ENCODE data around the gene CHML. TPM values are rescaled to one million over a fixed set of nuclear protein-coding genes. Genes with fewer than 3 reads are reported as not detected.

The CHML gene
- total and polyA plus RNA-seq, 10 donors: 2.2 to 14.2 (median 10.6) TPM

DNA sequence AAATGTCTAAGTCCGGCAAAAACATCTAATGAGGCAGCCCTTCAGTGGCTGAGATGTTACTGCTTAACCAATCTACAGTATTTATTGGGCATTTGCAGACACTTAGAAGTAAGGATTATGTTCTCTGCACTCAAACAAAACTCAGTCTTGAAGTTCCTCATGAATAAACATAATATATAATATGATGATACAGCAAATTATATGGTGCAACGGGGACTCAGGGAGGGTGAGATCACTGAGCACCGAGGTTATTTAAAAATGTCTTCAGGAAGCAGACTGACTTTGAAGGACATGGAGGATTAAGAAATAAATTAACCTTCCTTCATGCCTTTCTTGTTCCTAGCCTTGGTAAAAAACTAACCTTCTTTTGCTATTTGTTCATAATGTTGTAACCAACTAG is 39.8 kb upstream of the CHML start:
- intact Hi-C loops (cut with DNase I; ENCODE audit: low total_unique reads): no loop called here
- Histone ChIP-seq H3K9me3 (no peaks in the 10 kb centered on the region), H3K27me3 (replicated peaks in 1 of 7) (no peaks in the 10 kb centered on the region), H3K4me3 (no peak overlapping the region), H3K36me3 (no peaks in the 10 kb centered on the region), H3K4me1 (no peaks in the 10 kb centered on the region), H3K27ac (no peak overlapping the region)
- WGBS, 5 donors: 53 to 77% (median 73%) methylated on average over 3 of the region's 3 CpGs
- no peak for DNase-seq
- TF ChIP-seq, protein P1, sequence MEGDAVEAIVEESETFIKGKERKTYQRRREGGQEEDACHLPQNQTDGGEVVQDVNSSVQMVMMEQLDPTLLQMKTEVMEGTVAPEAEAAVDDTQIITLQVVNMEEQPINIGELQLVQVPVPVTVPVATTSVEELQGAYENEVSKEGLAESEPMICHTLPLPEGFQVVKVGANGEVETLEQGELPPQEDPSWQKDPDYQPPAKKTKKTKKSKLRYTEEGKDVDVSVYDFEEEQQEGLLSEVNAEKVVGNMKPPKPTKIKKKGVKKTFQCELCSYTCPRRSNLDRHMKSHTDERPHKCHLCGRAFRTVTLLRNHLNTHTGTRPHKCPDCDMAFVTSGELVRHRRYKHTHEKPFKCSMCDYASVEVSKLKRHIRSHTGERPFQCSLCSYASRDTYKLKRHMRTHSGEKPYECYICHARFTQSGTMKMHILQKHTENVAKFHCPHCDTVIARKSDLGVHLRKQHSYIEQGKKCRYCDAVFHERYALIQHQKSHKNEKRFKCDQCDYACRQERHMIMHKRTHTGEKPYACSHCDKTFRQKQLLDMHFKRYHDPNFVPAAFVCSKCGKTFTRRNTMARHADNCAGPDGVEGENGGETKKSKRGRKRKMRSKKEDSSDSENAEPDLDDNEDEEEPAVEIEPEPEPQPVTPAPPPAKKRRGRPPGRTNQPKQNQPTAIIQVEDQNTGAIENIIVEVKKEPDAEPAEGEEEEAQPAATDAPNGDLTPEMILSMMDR (IDR thresholded peaks at IDR 0.05 in 8 of 11, conservative IDR thresholded peaks at IDR 0.05 in 3 of 11): no peak
- no peak for TF ChIP-seq POLR2A (IDR thresholded peaks at IDR 0.05)

DNA sequence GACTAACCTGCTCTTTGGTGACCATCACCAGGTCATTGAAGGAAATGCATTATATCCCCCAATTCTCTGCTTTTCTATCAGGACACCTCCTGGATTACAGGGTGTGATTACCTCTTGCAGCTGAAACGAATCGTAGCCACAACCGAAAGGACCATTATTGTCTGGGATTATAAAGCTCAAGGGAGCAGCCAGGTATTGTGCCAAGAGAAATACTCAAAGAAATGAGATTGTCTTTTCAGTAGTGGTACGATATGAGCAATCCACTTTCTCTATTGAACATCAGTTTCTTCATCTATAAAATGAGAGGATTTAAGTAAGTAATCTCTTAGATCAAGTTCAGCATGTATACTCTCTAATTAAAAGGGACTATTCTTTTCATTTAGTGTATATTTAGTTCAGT is 39.2 kb upstream of the CHML start:
- Histone ChIP-seq H3K27me3 (replicated peaks in 1 of 7) (no peaks in the 10 kb centered on the region), H3K36me3 (no peaks in the 10 kb centered on the region), H3K4me3 (no peak overlapping the region), H3K9me3 (no peaks in the 10 kb centered on the region), H3K4me1 (no peaks in the 10 kb centered on the region), H3K27ac (no peak overlapping the region)
- intact Hi-C loops (cut with DNase I; ENCODE audit: low total_unique reads): no loop called here
- DNase-seq: no peak
- 84 to 96% (median 90%) methylated on average over 4 of the region's 4 CpGs for WGBS, 5 donors
- TF ChIP-seq, protein P1 (IDR thresholded peaks at IDR 0.05 in 8 of 11, conservative IDR thresholded peaks at IDR 0.05 in 3 of 11): no peak
- TF ChIP-seq POLR2A (IDR thresholded peaks at IDR 0.05): no peak
- TF ChIP-seq POLR2AphosphoS5 (IDR thresholded peaks at IDR 0.05): no peak

DNA sequence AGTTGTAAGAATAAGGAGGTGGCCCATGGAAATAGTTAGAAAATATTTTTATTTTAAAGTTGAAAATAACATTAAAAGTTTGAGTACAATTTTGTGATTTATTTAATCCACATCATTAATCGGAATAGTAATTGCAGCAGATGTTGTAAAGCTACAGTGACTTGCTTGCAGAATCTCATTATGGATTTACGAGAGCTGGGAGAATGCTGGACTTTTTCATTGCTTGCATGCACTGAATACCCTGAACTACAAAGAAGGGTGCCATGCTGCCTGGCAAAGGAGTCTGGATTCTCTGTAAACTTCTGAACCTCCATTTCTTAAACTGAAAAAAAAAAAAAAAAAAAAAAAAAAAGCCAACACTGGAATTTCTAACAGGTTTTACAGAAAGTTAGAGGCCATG is 38.4 kb upstream of the CHML start:
- intact Hi-C loops (cut with DNase I; ENCODE audit: low total_unique reads): no loop called here
- no peaks in the 10 kb centered on the region for H3K27me3 ChIP-seq (replicated peaks in 1 of 7)
- WGBS, 5 donors: 66 to 92% (median 88%) methylated on average over 2 of the region's 2 CpGs
- DNase-seq: no peak
- no peaks in the 10 kb centered on the region for H3K36me3 ChIP-seq
- no peak for TF ChIP-seq POLR2AphosphoS5 (IDR thresholded peaks at IDR 0.05)
- TF ChIP-seq, protein P1 (IDR thresholded peaks at IDR 0.05 in 8 of 11, conservative IDR thresholded peaks at IDR 0.05 in 3 of 11): no peak
- no peak for TF ChIP-seq POLR2A (IDR thresholded peaks at IDR 0.05)
- no peaks in the 10 kb centered on the region for H3K4me1 ChIP-seq
- H3K4me3 ChIP-seq: no peak overlapping the region
- H3K9me3 ChIP-seq: no peaks in the 10 kb centered on the region
- H3K27ac ChIP-seq: no peak overlapping the region

DNA sequence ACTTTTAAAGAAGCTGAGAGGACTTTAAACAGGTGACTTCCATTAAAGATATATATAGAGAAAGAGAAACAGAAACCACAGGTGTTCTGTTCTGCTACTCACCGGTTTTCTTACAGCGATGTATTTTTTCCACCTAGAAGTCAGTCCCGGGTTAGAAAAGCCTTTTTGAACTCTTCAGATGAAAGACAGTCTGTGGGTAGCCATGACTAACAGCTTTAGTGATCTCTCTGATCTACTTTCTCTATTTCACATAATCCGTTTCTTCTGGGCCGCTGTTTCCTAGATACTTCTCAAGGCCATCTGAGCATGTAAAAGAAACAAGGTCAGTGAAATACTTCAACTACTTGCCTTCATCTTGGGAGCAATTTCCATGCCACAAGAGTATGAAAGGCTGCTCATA is 37.0 kb upstream of the CHML start:
- intact Hi-C loops (cut with DNase I; ENCODE audit: low total_unique reads): no loop called here
- TF ChIP-seq POLR2A (IDR thresholded peaks at IDR 0.05): no peak
- no peak for TF ChIP-seq POLR2AphosphoS5 (IDR thresholded peaks at IDR 0.05)
- TF ChIP-seq, protein P1 (IDR thresholded peaks at IDR 0.05 in 8 of 11, conservative IDR thresholded peaks at IDR 0.05 in 3 of 11): no peak
- no peak for DNase-seq
- no peaks in the 10 kb centered on the region for H3K9me3 ChIP-seq
- H3K27me3 ChIP-seq (replicated peaks in 1 of 7): no peaks in the 10 kb centered on the region
- H3K27ac ChIP-seq: peak overlapping the region in 5 of 8 donors; percentile 0 to 61 (median 32)
- H3K4me3 ChIP-seq: peak overlapping the region in 1 of 8 donors; percentile 35
- no peaks in the 10 kb centered on the region for H3K4me1 ChIP-seq
- WGBS, 5 donors: 45 to 56% (median 53%) methylated on average over 5 of the region's 5 CpGs
- no peaks in the 10 kb centered on the region for H3K36me3 ChIP-seq
